GM18505 (cell line): Measurements from ENCODE around the gene SAMD9L.
A peak's percentile ranks its signal among the peaks of the same experiment; 100 is the strongest.

Experiments used
- ATAC-seq: cut with Tn5 transposase; IDR thresholded peaks from one replicate; pipeline ENCODE4 v1.9.1; 2021; ENCODE audit not compliant: unreplicated experiment
- POLR2A ChIP-seq: IDR thresholded peaks from 4 replicates; pipeline ENCODE4 v1.6.1; 2011; ENCODE audit warnings: borderline replicate concordance; ENCODE audit not compliant: insufficient read depth, insufficient read length; ENCODE audit errors: extremely low read depth

Gene SAMD9L

DNA sequence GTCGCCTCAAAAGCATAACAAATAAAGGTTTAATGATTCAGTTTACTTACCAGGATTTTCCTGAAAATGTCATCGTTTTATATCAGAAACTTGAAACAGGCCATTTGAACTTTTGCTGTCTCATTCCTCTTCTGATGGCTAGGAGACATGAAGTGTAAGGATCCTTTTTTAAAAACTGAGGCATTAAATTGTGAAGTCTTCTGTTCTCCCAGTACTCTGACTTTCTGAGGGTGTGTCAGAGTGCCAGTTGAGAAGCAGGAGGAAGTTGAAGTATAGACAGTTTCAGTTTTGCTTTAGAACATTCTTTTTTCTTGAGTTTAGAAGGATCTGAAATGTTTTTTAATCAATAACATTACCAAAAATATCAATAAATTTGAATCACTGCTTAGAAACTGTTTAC, at the start of gene SAMD9L:
TSS of gene SAMD9L (minus strand) at position 242 of the 400 bp plus-strand sequence. CDS start 12,414 bp downstream, outside the sequence.
- no peak for TF ChIP-seq POLR2A
- peak; percentile 67 for ATAC-seq

DNA sequence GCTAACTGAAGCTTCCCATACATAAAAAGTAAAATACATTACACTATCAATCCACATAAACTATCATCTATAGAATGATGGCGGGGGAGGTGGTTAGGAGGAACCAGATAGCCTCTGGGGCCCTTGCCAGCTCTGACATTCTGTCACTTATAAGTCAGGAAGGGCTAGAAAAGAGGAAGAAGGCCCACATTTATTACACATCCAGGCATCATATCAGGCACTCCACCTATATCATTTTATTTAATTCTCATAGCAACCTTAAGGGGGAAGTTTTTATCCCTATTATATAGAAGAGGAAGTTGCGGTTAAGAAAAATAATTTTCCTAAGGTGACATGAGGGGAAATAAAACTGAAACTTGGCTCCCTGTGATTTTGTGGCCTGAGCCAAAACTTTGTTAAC, 48.2 kb upstream of the SAMD9L start:
- no peak for ATAC-seq
- no peak for TF ChIP-seq POLR2A

DNA sequence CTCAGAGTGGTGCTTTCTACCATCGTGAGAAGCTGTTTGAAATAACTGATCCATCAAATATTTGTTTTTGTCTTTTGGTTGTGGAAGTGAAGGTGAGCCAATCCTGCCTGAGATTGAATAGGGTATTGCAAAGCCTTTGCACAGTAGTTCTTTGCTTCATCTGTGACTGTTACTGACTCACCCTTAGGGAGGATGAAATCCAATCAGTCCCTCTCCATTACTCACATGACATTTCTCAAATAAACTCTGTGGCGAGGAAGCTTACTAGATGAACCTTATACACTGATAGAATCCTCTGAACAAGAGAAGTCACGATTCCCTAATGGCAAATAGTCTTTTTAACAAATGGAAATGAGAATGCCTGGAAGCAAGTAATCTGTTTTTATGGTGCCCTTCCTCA, 46.2 kb upstream of the SAMD9L start:
- no peak for ATAC-seq
- TF ChIP-seq POLR2A = no peak

DNA sequence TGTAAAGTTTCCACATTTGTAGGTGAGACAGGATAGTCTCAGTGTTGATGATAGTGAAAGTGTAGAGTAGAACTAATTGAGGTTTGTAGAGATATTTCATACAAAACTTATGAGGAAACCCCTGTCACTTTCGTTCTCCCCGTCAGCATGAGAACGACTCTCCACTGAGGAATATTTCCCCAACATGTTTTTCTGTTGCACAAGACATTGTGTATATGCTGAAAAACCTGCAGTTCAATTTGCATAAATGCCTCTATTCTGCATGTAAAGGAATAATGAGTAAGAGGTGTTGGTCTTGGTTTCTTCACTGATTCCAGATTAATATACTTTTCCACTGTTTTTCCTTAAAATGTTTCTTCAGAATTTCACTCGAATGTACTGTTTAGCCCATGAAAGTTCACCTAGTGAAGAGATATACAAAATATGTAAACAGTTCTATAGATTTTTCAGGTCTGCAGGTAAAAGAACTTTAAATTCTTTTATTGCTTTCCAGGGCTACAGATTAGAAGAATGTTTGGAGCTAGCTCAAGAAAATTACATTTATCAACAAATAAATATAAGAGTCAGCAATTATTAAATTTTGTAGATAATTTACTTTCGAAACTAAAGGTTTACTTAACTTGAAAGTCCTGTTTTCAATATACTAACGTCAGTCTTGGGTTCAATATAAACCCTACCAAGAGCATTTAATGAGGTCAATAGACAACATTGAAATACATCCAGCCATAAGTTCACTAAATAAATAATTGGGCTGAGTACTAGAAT, 40.9 kb upstream of the SAMD9L start:
- no peak for ATAC-seq
- no peak for TF ChIP-seq POLR2A

DNA sequence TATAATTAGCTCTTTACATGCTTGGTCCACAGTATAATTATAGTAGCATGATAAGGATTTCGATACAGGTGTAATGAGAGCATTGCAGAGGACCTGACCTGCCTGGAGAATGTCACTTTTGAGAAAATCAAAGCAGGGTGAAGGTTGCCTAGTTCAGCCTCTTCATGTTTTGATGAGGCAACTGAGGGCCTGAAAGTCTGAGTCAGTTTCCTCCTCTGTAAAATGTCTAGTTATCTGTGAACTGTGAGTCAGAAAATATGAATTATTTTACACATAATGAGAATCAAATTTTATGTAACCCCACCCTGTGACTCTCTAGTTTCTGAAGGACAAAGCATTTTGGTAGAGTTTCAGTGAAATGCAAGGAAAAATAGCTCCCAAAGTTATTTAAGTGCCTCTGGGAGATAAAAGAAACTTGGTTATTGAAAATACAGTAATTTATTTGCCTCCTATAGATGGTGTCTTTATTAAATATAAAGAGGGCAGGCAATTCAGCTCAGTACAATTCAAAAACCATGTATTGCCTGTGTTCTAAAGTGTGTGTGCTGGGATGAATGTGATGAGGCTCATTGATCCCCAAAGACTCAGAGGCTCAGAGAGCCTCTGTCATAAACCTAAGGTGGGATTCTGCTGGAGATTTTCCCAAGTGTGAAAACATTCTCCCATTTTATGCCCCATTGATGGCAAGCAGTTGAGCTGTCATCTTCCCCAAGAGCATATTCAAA, 37.3 kb upstream of the SAMD9L start:
- no peak for ATAC-seq
- no peak for TF ChIP-seq POLR2A

DNA sequence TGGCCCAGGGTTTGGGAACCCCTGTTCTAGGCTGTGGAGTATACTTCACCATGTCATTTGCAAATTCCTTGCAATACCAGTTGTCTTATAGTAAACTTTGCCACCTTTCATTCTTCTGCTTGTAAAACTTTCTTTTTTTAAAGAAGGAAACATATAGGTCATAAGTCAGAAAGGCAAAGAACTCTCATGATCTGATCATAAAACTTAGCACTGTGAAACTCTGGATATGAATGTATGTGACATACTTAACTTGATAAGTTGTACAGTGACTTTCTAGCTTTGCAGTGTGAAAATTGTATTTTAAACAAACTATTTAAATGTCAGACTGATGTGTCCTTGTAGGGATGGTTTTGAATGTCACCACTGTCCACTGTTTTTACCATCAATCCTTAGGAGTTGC, 31.0 kb upstream of the SAMD9L start:
- ATAC-seq = no peak
- no peak for TF ChIP-seq POLR2A

DNA sequence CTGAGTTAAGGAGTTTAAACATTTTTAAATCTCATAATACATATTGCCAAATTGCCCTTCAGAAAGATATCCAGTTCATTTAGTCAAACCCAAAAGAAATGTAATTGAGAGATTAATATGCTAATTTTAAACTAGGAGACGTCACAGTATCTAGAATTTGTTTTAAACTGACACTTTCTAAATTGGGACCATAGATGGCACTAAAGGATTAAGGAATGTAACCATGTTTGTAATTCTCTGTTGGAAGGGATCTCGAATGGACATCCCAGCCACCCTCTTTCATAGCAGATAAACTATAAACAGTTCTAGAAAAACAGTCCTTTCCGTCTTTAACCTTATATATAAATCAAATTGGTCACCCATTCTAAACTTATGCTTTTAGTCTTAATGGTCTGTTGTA, 30.0 kb upstream of the SAMD9L start:
- no peak for ATAC-seq
- no peak for TF ChIP-seq POLR2A

DNA sequence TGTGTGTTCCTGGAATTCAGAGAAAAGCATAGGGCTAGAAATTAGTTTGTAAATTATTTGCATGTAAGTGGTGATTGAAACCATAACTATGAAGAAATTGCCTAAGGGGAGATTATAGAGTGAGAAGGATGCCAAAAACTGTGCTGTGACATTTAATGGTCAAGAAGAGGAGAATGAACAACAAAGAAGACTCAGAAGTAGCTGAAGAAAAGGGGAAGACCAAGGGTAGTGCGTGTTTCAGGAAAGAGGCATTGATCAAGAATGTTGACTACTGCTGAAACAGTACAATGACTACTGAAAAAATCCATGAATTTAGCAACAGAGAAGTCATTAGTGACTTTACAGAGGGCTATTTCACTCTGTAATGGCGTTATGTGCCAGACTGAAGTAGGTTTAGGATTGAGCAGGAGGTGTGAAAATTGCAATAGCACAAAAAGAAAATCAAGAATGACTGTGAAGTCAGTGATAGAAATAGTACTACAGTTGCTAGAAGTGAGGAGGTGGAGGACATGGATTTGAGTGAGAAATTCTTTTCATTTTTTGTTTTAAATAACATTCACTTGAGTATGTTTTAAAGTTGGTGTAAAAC, 28.9 kb upstream of the SAMD9L start:
- TF ChIP-seq POLR2A = no peak
- no peak for ATAC-seq

DNA sequence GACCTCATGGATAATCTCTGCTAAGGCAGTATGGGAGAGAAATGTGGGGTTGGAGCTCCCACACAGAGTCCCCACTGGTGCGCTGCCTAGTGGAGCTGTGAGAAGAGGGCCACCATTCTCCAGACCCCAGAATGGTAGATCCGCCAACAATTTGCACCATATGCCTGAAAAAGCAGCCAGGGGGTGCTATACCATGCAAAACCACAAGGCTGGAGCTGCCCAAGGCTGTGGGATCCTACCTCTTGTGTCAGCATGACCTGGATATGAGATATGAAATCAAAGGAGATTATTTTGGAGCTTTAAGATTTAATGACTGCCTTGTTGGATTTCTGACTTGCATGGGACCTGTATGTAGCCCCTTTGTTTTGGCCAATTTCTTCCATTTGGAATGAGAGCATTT, 27.0 kb upstream of the SAMD9L start:
- TF ChIP-seq POLR2A = no peak
- ATAC-seq = no peak

DNA sequence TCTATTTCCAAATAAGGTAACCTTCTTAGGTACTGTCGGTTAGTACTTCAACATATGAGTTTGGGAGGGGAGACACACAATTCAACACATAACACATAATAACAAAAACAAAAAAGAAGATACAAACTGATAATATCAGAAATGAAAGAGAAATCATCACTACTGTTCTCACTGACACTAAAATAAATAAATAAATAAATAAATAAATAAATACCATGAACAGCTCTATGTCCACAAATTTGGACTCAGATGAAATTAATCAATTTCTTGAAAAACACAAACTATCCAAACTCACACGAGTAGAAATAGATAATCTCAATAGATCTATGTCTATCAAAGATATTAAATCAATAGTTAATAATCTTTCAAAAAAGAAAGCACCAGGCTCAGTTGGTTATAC, 24.5 kb upstream of the SAMD9L start:
- ATAC-seq = no peak
- no peak for TF ChIP-seq POLR2A

DNA sequence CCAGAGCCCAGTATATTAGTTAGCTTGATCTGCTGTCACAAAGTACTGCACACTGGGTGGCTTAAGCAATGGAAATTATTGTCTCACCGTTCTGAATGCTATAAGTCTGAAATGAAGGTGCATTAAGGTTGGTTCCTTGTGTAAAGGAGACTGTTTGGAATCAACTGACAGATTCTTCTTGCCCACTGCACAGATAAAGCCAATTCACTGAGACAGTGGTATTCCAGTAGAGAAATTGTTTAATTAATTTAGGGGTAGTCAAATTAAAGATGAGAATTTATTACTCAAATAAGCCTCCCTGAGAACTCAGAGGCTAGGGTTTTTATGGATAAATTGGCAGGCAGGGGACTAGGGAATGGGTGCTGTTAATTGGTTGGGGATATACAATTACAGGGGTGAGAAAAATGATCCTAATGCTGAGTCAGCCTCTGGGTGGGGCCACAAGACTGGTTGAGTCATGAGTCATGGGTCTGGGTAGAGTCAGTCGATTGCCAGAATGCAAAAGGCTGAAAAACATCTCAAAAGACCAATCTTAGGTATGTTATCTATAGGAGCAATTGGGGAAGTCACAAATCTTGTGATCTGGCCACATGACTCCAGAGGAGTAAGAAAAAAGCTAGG, 23.5 kb upstream of the SAMD9L start:
- no peak for ATAC-seq
- no peak for TF ChIP-seq POLR2A

DNA sequence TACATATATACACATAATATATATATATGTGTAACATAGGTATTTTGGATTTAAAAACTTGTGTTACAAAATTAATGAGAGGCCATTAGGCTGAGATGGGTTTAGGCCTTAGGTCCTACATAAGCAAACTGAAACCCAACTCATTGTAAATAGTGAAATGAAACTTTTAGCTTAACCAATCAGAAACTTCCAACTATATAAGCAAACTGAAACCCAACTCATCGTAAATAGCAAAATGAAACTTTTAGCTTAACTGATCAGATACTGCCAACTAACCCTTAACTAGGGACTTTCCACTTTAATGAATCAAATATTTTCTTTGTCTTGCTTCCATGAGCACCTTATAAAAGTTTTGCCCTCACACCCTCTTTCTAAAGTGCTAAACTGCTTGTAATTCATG, 17.3 kb upstream of the SAMD9L start:
- TF ChIP-seq POLR2A = no peak
- ATAC-seq = peak; percentile 100

DNA sequence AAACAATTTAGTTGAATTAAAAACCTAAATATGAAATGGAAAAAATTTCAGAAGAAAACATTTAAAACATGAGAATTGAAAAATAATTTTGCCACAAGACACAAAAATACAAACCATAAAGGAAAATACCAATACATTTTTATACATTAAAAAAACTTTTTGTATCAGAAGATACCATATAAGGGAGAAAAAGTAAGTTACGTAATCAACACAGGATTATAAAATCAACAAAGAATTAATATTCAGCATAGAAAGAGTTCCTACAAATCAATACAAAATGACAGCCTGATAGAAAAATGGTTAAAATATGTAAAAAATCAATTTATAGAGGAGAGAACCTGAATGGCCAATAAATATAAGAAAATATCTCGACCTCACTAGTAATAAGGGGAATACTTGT, 16.6 kb upstream of the SAMD9L start:
- no peak for TF ChIP-seq POLR2A
- ATAC-seq = no peak
